Stimulated activated naive CD8-positive, alpha-beta T cell treated with anti-CD3 and anti-CD28 coated beads, Interleukin-15, Interleukin-2, amounts not matched to agents 100 ng/mL and 50 ng/mL, for 24 hours (primary cell): ENCODE results near the gene UPF2.
"Not testable (repeated sequence)": the region's sequence is repeated elsewhere in the genome, so short reads cannot be mapped to it uniquely, and the experiment has no call there.

Source experiments
- H3K27ac Mint-ChIP-seq: one replicate; pipeline ENCODE4 v1.8.0; 2021; ENCODE audit warnings: mild to moderate bottlenecking, mixed read lengths
- H3K27me3 Mint-ChIP-seq: one replicate; pipeline ENCODE4 v1.8.0; 2021; ENCODE audit warnings: mixed read lengths
- H3K36me3 Mint-ChIP-seq: one replicate; pipeline ENCODE4 v1.8.0; 2021; ENCODE audit warnings: low read depth, mixed read lengths
- H3K4me1 Mint-ChIP-seq: one replicate; pipeline ENCODE4 v1.8.0; 2021; ENCODE audit warnings: low read depth, mixed read lengths
- H3K4me3 Mint-ChIP-seq: one replicate; pipeline ENCODE4 v1.8.0; 2021; ENCODE audit warnings: mild to moderate bottlenecking, mixed read lengths
- H3K9me3 Mint-ChIP-seq: one replicate; pipeline ENCODE4 v1.8.0; 2021; ENCODE audit warnings: mixed read lengths

UPF2 gene

DNA sequence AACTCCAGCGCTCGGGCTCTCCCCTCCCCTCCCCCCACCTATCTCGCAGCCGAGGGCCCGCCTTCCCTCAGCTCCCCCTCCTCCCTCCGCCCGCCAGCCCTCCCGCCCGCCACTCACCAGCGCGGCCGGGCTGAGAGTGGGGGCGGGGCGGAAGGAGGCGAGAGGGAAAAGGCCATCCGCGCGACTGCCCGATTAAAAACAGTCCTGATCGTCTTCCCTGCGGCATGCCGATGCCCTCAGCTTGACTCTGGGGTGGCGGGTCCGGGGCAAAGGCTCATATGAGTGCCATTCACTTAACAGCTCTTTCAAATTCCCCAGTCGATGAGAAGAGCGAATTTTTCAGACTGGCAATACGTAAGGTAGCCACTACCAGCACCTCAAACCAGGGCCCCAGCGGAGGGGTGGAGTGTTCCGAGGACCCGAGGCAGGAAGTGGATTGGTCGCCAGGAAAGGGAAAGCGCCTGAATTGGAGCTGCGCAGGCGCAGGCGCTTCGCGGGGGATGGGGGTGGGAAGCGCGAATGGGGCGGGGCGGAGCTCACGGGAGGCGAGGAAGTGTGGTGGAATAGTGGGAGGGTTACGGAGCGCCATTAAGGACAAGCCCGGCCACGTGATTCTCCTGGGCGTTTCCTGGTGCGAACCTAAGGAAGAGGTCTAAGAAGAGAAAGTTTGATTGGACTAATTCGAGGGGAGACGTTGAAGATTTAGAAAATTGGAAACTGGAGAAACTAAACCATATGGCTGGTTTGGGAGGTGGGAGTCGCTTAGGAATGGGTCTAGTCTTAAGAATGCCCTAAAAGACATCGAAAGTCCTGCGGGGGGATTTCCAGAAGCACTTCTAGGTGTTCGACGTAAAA is at the start of gene UPF2:
Gene UPF2, minus strand, starts transcription at position 13 of the 855 bp plus-strand sequence. CDS start 7,386 bp downstream, outside the sequence.
- Mint-ChIP-seq H3K4me3 (peak within 1 kb of the TSS; percentile 94), H3K27ac (peak within 1 kb of the TSS; percentile 100), H3K4me1 (peaks cover 43% of the 10 kb centered on the region), H3K27me3 (no peaks in the 10 kb centered on the region), H3K36me3 (peaks cover 19% of the 10 kb centered on the region), H3K9me3 (no peaks in the 10 kb centered on the region)

GRCh38 chr10:12091421-12091820 is 48.8 kb upstream of the UPF2 start:
- Mint-ChIP-seq H3K4me1 (no peaks in the 10 kb centered on the region), H3K27ac (no peak overlapping the region), H3K27me3 (no peaks in the 10 kb centered on the region), H3K9me3 (no peaks in the 10 kb centered on the region), H3K36me3 (peaks cover 55% of the 10 kb centered on the region), H3K4me3 (no peak overlapping the region)

DNA sequence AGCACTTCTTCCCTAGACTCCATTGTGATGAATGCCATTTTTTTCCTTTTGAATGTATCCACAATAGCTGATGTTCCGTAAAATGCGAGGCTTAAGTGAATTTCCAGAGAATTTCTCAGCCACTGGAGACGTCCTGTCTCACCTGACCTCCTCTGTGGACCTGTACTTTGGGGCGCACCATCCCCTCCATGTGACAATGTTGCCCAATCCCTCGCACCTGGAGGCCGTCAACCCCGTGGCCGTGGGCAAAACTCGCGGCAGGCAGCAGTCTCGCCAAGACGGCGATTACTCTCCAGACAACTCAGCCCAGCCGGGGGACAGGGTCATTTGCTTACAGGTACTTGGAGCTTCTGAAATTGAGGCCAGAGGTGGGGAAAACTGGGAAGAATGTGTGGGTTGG is 46.3 kb upstream of the UPF2 start:
- Mint-ChIP-seq H3K36me3 (peaks cover 56% of the 10 kb centered on the region), H3K4me3 (no peak overlapping the region), H3K9me3 (no peaks in the 10 kb centered on the region), H3K4me1 (no peaks in the 10 kb centered on the region), H3K27ac (no peak overlapping the region), H3K27me3 (no peaks in the 10 kb centered on the region)

DNA sequence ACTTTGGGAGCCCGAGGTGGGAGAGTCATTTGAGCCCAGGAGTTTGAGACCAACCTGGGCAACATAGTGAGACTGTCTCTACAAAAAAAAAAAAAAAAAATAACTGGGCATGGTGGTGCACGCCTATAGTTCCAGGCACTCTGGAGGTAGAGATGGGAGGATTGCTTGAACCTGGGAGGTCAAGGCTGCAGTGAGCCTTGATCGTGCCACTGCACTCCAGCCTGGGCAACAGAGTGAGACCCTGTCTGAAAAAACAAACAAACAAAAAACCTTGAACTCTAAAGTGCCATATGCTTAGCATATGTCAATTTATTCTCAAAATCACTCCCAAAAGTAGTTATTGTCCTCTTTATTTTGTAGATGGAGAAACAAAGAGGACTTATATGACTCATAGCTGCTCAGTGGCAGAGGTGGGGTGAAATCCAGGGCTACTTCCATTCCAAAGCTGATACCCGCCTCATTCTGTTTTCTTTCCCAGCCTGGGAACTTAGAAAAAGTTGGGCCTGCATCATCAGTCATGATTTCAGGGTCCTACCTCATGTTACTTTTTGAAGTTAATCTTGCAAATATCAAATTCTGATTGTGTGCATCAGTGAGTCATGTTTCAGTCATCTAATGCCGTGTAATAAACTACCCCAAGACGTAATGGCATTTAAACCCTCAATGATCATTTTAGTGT is 39.4 kb upstream of the UPF2 start:
- Mint-ChIP-seq H3K27ac (no peak overlapping the region), H3K4me3 (no peak overlapping the region), H3K4me1 (peaks cover 15% of the 10 kb centered on the region), H3K36me3 (peaks cover 17% of the 10 kb centered on the region), H3K9me3 (no peaks in the 10 kb centered on the region), H3K27me3 (no peaks in the 10 kb centered on the region)

GRCh38 chr10:12081470-12081869 is 38.9 kb upstream of the UPF2 start:
- H3K27ac Mint-ChIP-seq = no peak overlapping the region
- H3K4me1 Mint-ChIP-seq = peaks cover 15% of the 10 kb centered on the region
- H3K36me3 Mint-ChIP-seq = peaks cover 13% of the 10 kb centered on the region
- no peaks in the 10 kb centered on the region for H3K9me3 Mint-ChIP-seq
- H3K4me3 Mint-ChIP-seq = no peak overlapping the region
- H3K27me3 Mint-ChIP-seq = no peaks in the 10 kb centered on the region

DNA sequence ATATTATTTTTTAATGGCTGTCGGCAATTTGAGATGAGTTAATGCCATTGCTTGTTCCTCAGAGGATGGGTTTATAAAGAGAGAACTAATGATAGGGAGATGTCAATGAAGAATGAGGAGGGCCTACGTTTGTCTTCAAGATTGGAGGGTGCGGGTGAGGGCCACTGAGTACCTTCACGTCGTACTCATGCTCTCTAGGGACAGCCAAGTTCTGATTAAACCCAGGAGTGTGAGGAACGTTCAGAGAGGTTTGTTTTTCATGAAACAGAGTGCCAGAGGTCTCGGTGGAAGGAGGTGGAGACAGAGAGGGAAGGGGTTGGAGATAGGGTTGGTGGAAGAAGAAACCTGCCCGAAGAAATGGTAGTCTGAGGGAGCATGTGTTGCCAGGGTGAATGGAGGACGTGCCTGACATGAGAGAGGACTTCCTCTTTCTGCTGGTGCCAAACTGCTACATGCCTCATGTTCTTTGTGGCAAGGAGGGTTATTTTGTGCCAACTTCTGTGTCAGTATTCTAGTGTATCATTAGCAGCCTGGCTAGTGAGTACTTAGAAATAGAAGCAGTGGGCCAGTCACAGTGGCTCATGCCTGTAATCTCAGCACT is 35.1 kb upstream of the UPF2 start:
- no peaks in the 10 kb centered on the region for H3K27me3 Mint-ChIP-seq
- peaks cover 10% of the 10 kb centered on the region for H3K36me3 Mint-ChIP-seq
- H3K27ac Mint-ChIP-seq = peak overlapping the region; percentile 89
- H3K4me1 Mint-ChIP-seq = peaks cover 22% of the 10 kb centered on the region
- no peak overlapping the region for H3K4me3 Mint-ChIP-seq
- no peaks in the 10 kb centered on the region for H3K9me3 Mint-ChIP-seq

GRCh38 chr10:12073526-12073925 is 30.9 kb upstream of the UPF2 start:
- Mint-ChIP-seq H3K4me1 (peaks cover 32% of the 10 kb centered on the region), H3K27me3 (no peaks in the 10 kb centered on the region), H3K36me3 (peaks cover 10% of the 10 kb centered on the region), H3K4me3 (no peak overlapping the region), H3K27ac (no peak overlapping the region), H3K9me3 (no peaks in the 10 kb centered on the region)

DNA sequence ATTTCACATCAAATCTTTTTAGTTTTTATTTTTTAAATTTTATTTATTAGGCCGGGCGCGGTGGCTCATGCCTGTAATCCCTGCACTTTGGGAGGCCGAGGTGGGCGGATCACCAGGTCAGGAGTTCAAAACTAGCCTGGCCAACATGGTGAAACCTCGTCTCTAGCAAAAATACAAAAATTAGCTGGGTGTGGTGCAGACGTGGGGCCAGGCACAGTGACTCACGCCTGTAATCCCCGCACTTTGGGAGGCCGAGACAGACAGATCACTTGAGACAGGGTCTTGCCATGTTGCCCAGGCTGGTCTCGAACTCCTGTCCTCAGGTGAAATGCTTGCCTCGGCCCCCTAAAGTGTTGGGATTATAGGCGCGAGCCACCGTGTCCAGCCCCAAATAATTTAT is 28.8 kb upstream of the UPF2 start:
- not testable (repeated sequence) for H3K36me3 Mint-ChIP-seq, H3K27ac Mint-ChIP-seq, H3K4me3 Mint-ChIP-seq, H3K27me3 Mint-ChIP-seq, H3K9me3 Mint-ChIP-seq
- peaks cover 30% of the 10 kb centered on the region for H3K4me1 Mint-ChIP-seq

DNA sequence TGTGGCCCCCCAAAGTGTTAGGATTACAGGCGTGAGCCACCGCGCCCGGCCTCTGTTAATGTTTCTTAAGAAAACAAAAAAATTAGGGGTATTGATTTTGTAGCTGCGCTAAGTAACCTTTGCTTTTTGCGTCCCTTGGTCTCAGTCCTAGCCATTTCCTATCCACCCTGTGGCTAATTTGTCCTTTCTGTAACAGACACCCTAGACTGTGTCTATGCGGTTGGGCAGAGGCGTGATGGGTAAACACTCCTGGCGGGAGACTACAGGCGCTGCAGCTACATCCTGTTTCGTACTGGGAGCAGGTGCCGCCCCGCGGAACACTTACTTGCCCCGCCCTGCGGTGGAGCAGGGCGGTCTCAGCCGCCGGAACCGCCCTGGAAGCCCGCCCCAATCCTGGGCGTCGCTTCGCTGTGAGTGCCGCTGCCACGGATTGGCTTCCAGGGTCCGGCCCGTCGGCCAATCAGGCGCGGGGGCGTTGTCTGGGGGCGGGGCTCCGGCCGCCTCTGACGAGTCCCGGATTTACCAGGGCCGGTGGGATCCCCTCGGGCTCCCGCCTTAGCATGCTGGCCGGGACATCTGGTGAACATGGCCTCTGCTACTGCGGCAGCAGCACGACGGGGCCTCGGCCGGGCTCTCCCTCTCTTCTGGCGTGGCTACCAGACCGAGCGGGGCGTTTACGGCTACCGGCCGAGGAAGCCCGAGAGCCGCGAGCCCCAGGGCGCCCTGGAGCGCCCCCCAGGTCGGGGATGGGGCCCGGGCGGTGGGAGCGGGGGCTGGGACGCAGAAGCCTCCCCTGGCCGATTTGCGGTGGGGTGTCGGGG is 26.1 kb upstream of the UPF2 start, which contains the start of gene DHTKD1:
Gene DHTKD1, plus strand, starts transcription at position 506 of the 821 bp plus-strand sequence. Its CDS starts 80 bp downstream, at position 586.
- H3K27me3 Mint-ChIP-seq = no peaks in the 10 kb centered on the region
- peak within 1 kb of the TSS; percentile 86 for H3K4me3 Mint-ChIP-seq
- peaks cover under 1% of the 10 kb centered on the region for H3K36me3 Mint-ChIP-seq
- no peaks in the 10 kb centered on the region for H3K9me3 Mint-ChIP-seq
- peaks cover 23% of the 10 kb centered on the region for H3K4me1 Mint-ChIP-seq
- peak within 1 kb of the TSS; percentile 85 for H3K27ac Mint-ChIP-seq

- H3K9me3 Mint-ChIP-seq = no peaks in the 10 kb centered on the region
- H3K27ac Mint-ChIP-seq = peak overlapping the region; percentile 18
- no peak overlapping the region for H3K4me3 Mint-ChIP-seq
- peaks cover 23% of the 10 kb centered on the region for H3K4me1 Mint-ChIP-seq
- no peaks in the 10 kb centered on the region for H3K36me3 Mint-ChIP-seq
- H3K27me3 Mint-ChIP-seq = no peaks in the 10 kb centered on the region
These were observed 24.7 kb upstream of the UPF2 start for GRCh38 chr10:12067336-12067735.

GRCh38 chr10:12063483-12063818 is 20.8 kb upstream of the UPF2 start:
- H3K27me3 Mint-ChIP-seq = no peaks in the 10 kb centered on the region
- peaks cover 6% of the 10 kb centered on the region for H3K4me1 Mint-ChIP-seq
- no peak overlapping the region for H3K4me3 Mint-ChIP-seq
- H3K36me3 Mint-ChIP-seq = no peaks in the 10 kb centered on the region
- H3K27ac Mint-ChIP-seq = no peak overlapping the region
- H3K9me3 Mint-ChIP-seq = no peaks in the 10 kb centered on the region

- Mint-ChIP-seq H3K4me1 (peaks cover 3% of the 10 kb centered on the region), H3K27ac (no peak overlapping the region), H3K36me3 (no peaks in the 10 kb centered on the region), H3K9me3 (no peaks in the 10 kb centered on the region), H3K27me3 (no peaks in the 10 kb centered on the region), H3K4me3 (no peak overlapping the region)
These were observed 20.3 kb upstream of the UPF2 start for GRCh38 chr10:12062754-12063482.

DNA sequence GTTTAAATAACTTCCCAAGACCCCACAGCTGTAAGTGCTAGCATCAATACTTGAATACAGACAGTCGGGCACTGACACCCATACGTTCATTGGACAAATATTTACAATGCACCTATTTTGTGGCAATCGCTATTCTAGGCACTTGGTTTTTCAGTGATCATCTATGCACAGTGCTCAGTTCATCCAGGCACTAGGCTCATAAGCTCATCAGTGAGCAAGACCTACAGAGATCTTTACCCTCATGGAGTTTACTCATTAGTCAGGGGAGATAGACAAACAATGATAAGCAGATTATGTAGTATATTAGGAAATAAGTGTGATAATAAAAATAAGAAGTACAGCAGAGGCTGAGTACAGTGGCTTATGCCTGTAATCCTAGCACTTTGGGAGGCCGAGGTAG is 18.5 kb upstream of the UPF2 start:
- no peaks in the 10 kb centered on the region for H3K36me3 Mint-ChIP-seq
- no peaks in the 10 kb centered on the region for H3K4me1 Mint-ChIP-seq
- no peaks in the 10 kb centered on the region for H3K27me3 Mint-ChIP-seq
- no peaks in the 10 kb centered on the region for H3K9me3 Mint-ChIP-seq
- H3K4me3 Mint-ChIP-seq = no peak overlapping the region
- no peak overlapping the region for H3K27ac Mint-ChIP-seq

- H3K36me3 Mint-ChIP-seq = no peaks in the 10 kb centered on the region
- H3K9me3 Mint-ChIP-seq = no peaks in the 10 kb centered on the region
- H3K27ac Mint-ChIP-seq = no peak overlapping the region
- peaks cover 4% of the 10 kb centered on the region for H3K4me1 Mint-ChIP-seq
- H3K4me3 Mint-ChIP-seq = no peak overlapping the region
- no peaks in the 10 kb centered on the region for H3K27me3 Mint-ChIP-seq
These were observed 14.1 kb upstream of the UPF2 start for GRCh38 chr10:12056748-12057147.
